GM18861 (cell line): ENCODE data around the gene FOXD2.
A peak's percentile ranks its signal among the peaks of the same experiment; 100 is the strongest.

ENCODE experiments used
- ATAC-seq: cut with Tn5 transposase; IDR thresholded peaks from one replicate; pipeline ENCODE4 v1.9.1; 2021; ENCODE audit not compliant: unreplicated experiment

The FOXD2 gene

DNA sequence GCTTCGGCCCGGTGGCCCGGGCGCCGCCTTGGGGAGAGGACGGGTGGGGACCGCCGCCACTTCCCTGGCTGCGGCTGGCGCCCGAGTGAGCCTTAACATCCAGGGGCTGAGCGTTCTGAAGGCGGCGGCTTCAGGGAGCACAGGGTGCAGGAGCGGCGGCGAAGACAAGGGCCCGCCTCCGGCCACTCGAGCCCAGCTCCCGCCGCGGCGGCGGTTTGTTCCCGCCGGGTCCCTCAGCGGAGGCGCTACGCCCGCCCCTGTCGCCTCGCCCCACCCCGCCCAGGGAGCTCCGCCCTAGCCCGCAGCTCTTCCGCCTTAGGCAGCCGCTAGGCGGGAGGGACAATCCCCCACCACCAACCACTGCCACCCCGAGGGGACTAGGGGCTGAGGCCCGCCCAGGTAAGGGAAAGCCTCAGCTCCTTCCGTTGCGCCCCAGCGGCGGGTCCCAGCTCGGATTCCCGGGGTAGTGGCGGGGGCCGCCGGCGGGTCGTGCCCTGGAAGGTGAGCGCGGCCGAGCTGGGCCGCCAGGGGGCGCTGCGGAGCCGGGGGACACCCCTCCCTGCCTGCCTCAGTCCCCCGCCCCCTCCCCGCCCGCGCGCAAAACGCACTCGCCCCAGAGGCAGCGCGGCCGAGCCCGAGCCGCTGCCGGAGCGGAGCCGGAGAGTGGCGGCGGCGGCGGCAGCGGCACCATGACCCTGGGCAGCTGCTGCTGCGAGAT, at the start of gene FOXD2:
Gene FOXD2 (plus strand): TSS at position 598 of the 718 bp plus-strand sequence. CDS start 92 bp downstream, at position 690.
- peak; percentile 74 for ATAC-seq

- ATAC-seq: peak; percentile 54
These were observed 49.0 kb upstream of the FOXD2 start for GRCh38 chr1:47388891-47389238.

GRCh38 chr1:47389731-47390130, 48.1 kb upstream of the FOXD2 start:
- no peak for ATAC-seq

DNA sequence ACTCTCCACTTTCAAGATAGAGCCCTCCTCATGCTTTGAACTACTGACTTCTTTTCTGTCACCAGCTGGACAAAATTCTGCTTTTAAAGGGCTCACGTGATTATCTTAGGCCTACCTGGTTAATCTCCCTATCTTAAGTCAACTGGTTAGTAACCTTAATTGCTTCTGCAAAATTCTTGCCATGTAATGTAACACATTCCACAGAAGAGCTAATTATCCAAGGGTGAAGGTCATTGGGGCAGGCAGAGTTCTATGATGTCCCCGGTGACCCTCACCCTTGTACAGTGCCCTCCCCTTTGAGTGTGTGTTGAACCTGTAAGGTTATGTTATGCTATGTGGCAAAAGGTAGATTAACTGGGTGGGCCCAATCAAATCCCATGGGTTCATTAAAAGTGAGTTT, 47.0 kb upstream of the FOXD2 start:
- no peak for ATAC-seq

GRCh38 chr1:47393141-47393540, 44.7 kb upstream of the FOXD2 start:
- ATAC-seq: no peak

- ATAC-seq: no peak
These were observed 42.4 kb upstream of the FOXD2 start for GRCh38 chr1:47395433-47395832.

- no peak for ATAC-seq
These were observed 41.1 kb upstream of the FOXD2 start for GRCh38 chr1:47396671-47397196.

DNA sequence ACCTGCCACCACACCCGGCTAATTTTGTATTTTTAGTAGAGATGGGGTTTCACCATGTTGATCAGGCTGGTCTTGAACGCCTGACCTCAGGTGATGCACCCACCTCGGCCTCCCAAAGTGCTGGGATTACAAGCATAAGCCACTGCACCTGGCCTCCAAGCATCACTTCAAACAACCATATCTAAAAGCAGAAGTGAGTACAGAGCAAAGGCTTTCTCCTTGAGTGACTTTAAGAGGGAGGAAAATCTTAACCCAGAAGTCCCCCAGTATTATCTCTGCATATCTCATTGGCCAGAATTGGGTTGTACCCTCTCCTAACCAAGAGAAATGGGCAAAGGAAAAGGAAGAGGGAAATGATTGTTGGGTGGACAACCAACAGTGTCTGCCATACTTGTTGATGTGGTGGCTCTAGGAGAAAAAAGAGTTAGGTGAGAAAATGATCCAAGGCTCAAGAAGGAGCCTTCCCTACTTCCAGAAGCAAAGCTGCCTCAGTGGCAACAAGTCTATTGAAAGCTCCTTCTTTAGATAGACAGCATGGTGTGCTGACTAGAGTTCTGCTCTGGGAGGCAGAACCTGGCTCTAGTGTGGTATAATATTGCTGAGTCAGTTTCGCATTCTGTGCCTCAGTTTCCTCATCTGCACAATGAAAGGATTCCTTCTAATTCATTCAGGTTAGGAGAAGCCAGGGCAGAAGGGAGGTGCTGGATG, 38.6 kb upstream of the FOXD2 start:
- ATAC-seq: no peak

DNA sequence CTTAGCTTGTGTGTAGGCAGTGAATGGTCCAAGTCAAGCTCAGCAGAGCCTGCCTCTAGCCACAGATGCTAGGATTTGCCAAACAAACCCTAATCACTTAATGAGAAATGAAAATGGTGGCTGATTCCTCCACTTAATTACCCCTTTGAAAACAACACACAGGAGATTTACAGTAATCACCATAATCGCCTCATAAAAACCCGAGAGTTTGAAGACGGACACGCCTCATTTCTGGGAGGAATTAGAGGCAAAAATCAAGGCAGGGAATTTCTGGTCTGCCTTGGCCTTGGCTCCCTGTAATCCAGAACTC, 38.0 kb upstream of the FOXD2 start:
- ATAC-seq: no peak

DNA sequence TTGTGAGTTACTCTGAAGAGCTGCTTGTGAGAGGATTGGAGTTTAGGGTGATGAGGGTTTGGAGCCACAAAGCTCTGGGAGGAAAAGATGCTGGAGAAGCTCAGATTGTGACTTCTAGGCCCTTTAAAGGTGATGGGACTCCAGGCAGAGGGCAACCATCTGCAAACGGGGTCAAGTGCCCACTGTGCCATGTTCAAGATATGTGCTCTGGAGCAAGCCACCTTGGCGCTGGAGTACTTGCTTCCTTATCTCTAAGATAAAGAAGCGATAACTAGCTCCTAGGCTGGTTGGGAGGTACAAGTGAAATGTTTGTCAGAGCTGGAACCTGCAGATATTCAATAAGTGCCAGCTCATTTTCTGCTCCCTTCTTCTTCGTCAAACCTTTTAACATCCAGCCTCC, 36.1 kb upstream of the FOXD2 start:
- ATAC-seq: no peak

DNA sequence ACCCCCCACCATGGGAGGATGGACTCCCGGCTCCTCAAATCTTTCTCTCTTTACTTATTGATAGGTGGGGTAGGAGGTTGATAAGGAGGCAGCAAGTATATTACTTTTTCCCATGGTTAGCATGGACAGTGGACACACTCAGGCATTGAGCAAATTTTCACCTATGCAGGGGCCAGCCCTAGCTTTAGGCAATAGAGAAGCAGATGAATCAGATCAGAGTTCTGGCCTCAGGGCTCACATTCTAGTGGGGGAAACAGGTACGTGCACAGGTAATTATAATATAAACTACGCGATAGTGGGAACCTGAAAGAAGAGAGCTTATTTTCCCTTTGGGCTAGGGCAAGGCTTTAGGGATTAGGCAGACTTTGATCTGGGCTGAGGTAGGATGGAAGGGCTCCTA, 35.3 kb upstream of the FOXD2 start:
- ATAC-seq: no peak

- no peak for ATAC-seq
These were observed 34.4 kb upstream of the FOXD2 start for GRCh38 chr1:47403321-47403910.

DNA sequence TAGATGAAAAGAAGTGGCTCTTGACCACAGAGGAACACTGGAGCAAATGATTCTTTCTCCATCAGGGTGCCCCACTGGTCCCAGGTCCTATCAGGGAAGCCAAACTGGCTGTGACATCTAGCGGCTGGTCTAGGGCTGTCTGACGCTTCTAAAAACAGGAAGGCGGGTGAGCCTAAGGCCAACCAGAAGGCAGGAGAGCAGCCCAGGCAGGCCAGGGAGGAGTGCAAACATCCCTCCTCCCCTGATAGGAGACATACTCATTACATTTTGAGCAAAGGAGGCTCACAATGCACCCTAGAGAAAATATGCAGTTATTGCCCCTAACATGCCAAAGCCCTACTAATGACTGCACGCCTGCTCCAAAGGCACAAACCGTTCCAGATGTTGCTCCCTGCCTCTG, 32.1 kb upstream of the FOXD2 start:
- ATAC-seq: no peak

GRCh38 chr1:47406966-47407365, 30.9 kb upstream of the FOXD2 start:
- ATAC-seq: no peak

DNA sequence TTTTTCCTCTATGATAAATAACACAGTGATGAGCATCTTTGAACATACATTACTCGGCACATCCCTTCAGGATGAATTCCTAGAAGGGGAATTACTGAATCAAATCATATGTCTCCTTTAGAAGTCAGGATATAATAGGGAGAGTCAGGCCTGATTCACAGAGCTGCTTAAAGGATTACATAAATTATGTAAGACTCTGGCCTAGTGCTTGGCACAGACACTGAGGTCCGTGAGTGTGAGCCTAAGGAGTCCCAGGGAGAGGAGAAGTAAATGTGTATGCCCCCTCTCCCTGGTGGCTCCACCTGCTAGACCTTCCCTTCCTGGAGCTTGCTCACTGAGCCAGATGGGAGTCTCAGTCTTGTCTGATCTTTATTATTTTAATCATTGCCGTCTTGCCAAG, 30.4 kb upstream of the FOXD2 start:
- no peak for ATAC-seq

- no peak for ATAC-seq
These were observed 28.4 kb upstream of the FOXD2 start for GRCh38 chr1:47409311-47410067.

- no peak for ATAC-seq
These were observed 27.8 kb upstream of the FOXD2 start for GRCh38 chr1:47410068-47410455.

GRCh38 chr1:47411436-47411835, 26.4 kb upstream of the FOXD2 start:
- ATAC-seq: no peak

GRCh38 chr1:47412437-47412836, 25.4 kb upstream of the FOXD2 start:
- ATAC-seq: no peak

DNA sequence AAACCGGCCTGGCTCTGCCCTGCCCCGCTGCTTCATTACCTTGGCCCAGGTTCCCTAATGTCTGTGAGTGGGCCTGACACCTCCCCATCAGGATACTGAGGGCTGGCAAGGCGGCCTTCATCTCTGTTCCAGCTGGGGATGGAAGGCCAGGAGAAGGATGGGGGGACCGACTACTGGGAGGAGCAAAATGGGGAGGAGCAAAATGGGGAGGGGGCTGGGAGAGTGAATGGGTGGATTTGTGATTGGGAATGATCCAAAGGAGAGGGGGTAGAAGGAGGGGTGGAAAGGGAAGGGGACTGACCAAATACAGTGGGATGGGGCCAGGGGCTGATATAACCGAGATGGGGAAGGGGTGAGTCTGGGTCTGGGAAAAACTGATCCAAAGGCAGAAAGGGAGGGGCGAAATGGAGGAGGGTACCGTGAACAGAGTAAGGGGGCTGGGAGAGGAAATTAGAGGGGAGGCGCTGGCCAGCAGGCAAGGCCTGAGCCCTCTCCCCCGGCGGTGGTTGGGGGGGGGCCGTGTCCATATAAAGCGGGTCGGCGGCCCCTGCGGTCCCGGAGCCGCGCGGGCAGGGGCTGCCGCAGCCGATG, 22.0 kb upstream of the FOXD2 start, which contains the start of gene FOXE3:
Gene FOXE3 (plus strand): TSS at position 558 of the 591 bp plus-strand sequence. CDS start 31 bp downstream, at position 589.
- no peak for ATAC-seq
